Measurements from ENCODE around the gene OXSR1. TPM values are rescaled to one million over a fixed set of nuclear protein-coding genes. Genes with fewer than 3 reads are reported as not detected.
A peak's percentile ranks its signal among the peaks of the same experiment; 100 is the strongest.

Gene OXSR1
- total and polyA plus RNA-seq, 2 of the 13 experiments (the other 11 are each of a cell fraction or from before 2014, with no cell fraction given) = 27.4 to 32.6 TPM

DNA sequence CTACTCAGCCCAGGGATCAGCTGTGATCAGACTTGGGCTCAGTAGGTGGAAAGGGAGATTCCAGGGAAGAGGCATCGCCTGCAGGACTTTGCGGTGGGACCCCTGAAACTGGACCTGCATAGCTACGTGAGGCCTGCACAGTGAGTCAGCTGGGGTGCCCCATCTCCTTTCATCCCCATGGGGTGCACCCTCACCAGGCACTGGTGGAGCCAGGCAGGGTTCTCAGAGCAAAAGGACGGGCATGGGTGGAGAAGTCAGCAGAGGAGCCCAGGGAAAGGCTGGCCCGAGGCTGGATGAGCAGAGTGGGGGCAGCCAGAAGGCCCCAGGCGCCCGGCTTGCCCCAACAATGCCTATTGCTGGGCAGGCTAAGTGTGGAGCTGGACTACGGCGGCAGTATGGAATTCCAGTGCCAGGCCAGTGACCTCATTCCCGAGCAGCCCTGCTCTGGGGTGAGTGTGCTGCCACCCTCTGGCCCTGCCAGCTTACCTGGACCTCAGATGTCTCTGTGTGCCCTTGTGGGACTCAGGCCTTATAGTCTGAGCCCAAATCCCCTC lies 48.1 kb upstream of the OXSR1 start (continued):
- TF ChIP-seq ZBTB33 (CRISPR knock-in tag; IDR thresholded peaks at IDR 0.05) (no peak), NCOA5 (CRISPR knock-in tag; IDR thresholded peaks at IDR 0.05) (no peak), ZNF761 (CRISPR knock-in tag; conservative IDR thresholded peaks at IDR 0.05) (peak; percentile 56; the same call in 1 of the 2 replicates), DNMT1 (CRISPR knock-in tag; IDR thresholded peaks at IDR 0.05) (no peak; the same call in 1 of the 2 replicates), ZNF841 (CRISPR knock-in tag; IDR thresholded peaks at IDR 0.05; ENCODE audit: borderline replicate concordance) (no peak), ZMYM2 (CRISPR knock-in tag; IDR thresholded peaks at IDR 0.05) (no peak), CHD4 (IDR thresholded peaks at IDR 0.05; ENCODE audit: borderline replicate concordance, low read length) (no peak), POLR2AphosphoS5 (IDR thresholded peaks at IDR 0.05; ENCODE audit: low read depth, low read length) (peak; percentile 18), POLR2A (IDR thresholded peaks at IDR 0.05; ENCODE audit: insufficient read depth in 1 of 2, low read depth in 2 of 2, low read length in 2 of 2) (peak in 1 of 2 experiments; percentile 17; a peak in 1 of 4 replicates), ATF4 (CRISPR knock-in tag; IDR thresholded peaks at IDR 0.05) (no peak), PAXIP1 (CRISPR knock-in tag; conservative IDR thresholded peaks at IDR 0.05) (no peak), HNRNPLL (IDR thresholded peaks at IDR 0.05; ENCODE audit: low read depth, low read length, poor library complexity, severe bottlenecking) (no peak), MXD3 (CRISPR knock-in tag; IDR thresholded peaks at IDR 0.05) (no peak), TRAFD1 (CRISPR knock-in tag; IDR thresholded peaks at IDR 0.05; ENCODE audit: borderline replicate concordance) (no peak), SIX1 (CRISPR knock-in tag; IDR thresholded peaks at IDR 0.05; ENCODE audit: borderline replicate concordance) (no peak)
- TF ChIP-seq, protein P1, sequence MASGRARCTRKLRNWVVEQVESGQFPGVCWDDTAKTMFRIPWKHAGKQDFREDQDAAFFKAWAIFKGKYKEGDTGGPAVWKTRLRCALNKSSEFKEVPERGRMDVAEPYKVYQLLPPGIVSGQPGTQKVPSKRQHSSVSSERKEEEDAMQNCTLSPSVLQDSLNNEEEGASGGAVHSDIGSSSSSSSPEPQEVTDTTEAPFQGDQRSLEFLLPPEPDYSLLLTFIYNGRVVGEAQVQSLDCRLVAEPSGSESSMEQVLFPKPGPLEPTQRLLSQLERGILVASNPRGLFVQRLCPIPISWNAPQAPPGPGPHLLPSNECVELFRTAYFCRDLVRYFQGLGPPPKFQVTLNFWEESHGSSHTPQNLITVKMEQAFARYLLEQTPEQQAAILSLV (CRISPR knock-in tag; IDR thresholded peaks at IDR 0.05; ENCODE audit: borderline replicate concordance) = peak; percentile 44; the same call in 1 of the 2 replicates
- TF ChIP-seq, protein P2, sequence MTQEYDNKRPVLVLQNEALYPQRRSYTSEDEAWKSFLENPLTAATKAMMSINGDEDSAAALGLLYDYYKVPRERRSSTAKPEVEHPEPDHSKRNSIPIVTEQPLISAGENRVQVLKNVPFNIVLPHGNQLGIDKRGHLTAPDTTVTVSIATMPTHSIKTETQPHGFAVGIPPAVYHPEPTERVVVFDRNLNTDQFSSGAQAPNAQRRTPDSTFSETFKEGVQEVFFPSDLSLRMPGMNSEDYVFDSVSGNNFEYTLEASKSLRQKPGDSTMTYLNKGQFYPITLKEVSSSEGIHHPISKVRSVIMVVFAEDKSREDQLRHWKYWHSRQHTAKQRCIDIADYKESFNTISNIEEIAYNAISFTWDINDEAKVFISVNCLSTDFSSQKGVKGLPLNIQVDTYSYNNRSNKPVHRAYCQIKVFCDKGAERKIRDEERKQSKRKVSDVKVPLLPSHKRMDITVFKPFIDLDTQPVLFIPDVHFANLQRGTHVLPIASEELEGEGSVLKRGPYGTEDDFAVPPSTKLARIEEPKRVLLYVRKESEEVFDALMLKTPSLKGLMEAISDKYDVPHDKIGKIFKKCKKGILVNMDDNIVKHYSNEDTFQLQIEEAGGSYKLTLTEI (CRISPR knock-in tag; conservative IDR thresholded peaks at IDR 0.05) = no peak
